NK-92 treated with Interleukin-12 subunit alpha and Interleukin-12 subunit beta, amount 100 ng/mL, for 24 hours (cell line): ENCODE measurements around the gene ANKRD13D.

Experiments used
- DNase-seq: peaks from one replicate; lab custom pipeline; 2025; lab: John Stamatoyannopoulos, UW

Gene ANKRD13D

GRCh38 chr11:67261946-67262681 is 27.0 kb upstream of the ANKRD13D start:
- DNase-seq = no peak

GRCh38 chr11:67262731-67263675 is 26.1 kb upstream of the ANKRD13D start:
- peak; percentile 45 for DNase-seq

- no peak for DNase-seq
These were observed 24.8 kb upstream of the ANKRD13D start for GRCh38 chr11:67264260-67264659.

- DNase-seq = no peak
These were observed 24.0 kb upstream of the ANKRD13D start for GRCh38 chr11:67264877-67265632.

- peak; percentile 59 for DNase-seq
These were observed 23.3 kb upstream of the ANKRD13D start for GRCh38 chr11:67265633-67266448.

GRCh38 chr11:67266449-67267187 is 22.5 kb upstream of the ANKRD13D start, which contains the start of gene GRK2:
Gene GRK2 (plus strand): TSS chr11:67266473. CDS start chr11:67266700, 227 bp downstream.
- DNase-seq = no peak

GRCh38 chr11:67267188-67268080 is 21.7 kb upstream of the ANKRD13D start:
- DNase-seq = peak; percentile 64

DNA sequence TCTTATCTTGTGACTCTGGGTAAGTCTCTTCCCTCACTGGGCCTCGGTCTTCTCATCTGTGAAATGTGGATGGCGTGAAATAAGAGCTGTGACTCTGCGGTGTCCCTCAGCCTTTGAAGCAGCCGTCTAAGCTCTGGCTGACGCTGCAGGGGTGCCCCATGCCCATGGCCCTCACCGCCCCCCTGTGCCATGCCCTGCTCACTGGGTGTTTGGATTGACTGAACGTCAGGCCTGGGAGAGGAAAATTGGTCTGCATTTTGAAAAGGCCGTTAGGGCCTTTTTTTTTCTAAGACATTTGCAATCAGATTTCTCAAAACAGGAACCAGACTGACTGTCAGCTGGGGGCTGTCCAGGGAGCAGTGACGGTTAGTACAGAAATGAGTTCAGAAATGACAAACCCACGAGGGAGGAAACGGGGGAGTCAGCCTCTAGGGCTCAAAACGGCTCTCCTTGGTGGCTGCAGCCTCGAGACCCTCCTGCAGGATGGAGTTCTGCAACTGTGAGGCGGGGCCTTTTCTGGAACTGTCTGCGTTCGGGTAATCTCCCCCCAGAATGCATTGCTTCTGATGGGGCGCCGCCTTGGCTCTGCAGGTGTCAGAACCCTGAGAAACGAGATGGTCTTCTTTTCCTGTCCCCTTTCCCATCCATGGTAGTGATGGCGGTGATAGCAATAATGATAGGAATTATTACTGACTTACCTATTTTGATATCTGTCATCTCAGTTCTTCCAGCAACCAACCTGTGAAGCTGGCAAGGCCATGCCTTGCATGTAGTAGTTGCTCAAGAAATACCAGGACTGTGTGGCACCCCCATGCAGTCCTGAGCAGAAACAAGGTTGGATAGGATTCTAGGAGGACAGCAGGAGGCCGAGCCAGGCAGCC is 20.8 kb upstream of the ANKRD13D start:
- DNase-seq = peak; percentile 64

DNA sequence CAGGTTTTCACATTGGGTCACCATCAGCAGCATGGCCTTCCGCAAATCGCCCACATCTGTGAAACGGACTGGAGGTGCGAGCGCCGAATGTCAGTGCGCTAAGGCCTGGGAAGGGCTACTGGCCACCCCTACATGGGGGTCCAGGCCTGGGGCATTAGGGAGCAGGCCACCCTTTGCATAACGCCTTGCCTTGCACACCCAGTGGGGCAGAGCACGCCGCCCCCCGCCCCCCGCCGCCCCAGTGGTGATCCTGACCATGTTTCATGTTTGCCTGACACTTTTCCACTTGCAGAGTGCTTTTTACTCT is 20.2 kb upstream of the ANKRD13D start:
- DNase-seq = no peak

GRCh38 chr11:67269401-67270255 is 19.5 kb upstream of the ANKRD13D start:
- DNase-seq = no peak

- no peak for DNase-seq
These were observed 18.6 kb upstream of the ANKRD13D start for GRCh38 chr11:67270256-67271204.

DNA sequence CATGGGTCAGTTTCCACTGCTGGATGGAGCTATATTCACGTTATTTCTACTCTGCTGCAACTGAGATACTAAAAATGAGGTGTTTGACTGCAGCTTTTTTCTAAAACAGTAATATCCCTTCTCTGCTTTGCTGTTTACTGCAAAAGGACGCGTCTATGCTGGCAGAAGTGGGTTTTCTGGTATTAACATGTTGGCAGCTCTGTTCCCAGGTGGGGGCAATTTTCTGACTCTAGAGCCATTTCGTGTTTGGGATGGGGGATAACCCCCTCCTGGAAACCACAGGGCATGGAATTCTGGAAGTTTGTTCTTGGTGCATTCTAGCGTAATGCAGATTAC is 17.9 kb upstream of the ANKRD13D start:
- no peak for DNase-seq

- DNase-seq = no peak
These were observed 17.4 kb upstream of the ANKRD13D start for GRCh38 chr11:67271541-67272284.

DNA sequence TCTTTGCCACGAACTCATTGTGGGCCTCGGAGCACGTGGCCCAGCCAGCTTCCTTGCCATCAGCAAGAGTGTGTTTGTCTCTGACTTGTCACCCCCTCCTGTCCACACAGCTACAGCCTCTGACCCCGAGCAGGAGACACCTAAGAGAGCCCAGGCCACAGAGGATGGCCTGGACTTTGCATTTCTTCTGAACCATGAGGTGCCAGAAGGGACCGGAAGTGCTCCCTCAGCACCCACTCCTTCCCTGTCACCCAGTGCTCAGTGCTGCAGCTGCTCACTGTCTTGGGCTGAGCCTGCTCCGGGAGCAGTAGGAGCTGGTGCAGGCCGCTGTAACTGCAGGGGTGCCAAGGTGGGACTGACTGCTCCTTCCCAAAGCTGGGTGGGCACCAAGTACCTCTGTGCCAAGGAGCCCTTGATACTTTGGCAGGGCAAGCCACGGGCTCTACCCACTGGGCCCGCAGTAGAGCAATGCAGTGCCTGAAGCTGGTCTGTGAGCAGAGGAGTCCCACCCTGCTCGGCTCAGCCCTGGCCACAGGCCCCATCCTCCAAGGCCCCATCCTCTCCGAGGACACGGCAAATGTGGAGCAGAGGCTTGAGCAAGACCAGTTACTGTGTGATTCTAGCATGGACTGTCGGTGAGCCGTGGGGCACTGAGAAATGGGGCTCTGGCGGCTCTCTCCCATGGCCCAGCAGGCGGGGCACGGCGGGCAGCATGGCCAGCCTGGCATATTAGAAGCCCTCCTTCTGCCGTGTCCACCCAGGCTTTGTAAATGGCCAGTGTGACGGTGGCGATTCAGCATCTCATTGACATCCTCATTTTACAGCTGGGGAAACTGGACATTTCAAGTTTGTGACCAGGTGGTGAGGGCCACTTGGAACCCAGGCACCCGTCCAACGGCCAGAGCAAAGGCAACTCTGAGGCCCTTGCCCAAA is 16.5 kb upstream of the ANKRD13D start:
- DNase-seq = no peak
